ENCODE measurements around the gene KYAT1.
A peak's percentile ranks its signal among the peaks of the same experiment; 100 is the strongest.
"Not testable (repeated sequence)": the region's sequence is repeated elsewhere in the genome, so short reads cannot be mapped to it uniquely, and the experiment has no call there.

Gene KYAT1

GRCh38 chr9:128798896-128799295 is 82.9 kb downstream of the KYAT1 start:
- no peak for TF ChIP-seq POLR2A (IDR thresholded peaks at IDR 0.05; ENCODE audit: extremely low read depth, insufficient read length)
- no peak for TF ChIP-seq CTCF (IDR thresholded peaks at IDR 0.05; ENCODE audit: low read depth, low read length)
- no peak for TF ChIP-seq MAX (IDR thresholded peaks at IDR 0.05; ENCODE audit: low read depth, low read length)
- TF ChIP-seq MYC (IDR thresholded peaks at IDR 0.05; ENCODE audit: low read depth, low read length) = no peak
- DNase-seq (ENCODE audit: low read depth) = no peak
- H3K4me3 ChIP-seq (ENCODE audit: low read depth, low read length) = no peak overlapping the region

- not testable (repeated sequence) for DNase-seq (ENCODE audit: low read depth); H3K4me3 ChIP-seq (ENCODE audit: low read depth, low read length)
Measured at GRCh38 chr9:128794961-128795360, 86.8 kb downstream of the KYAT1 start.

GRCh38 chr9:128792978-128793686 is 88.6 kb downstream of the KYAT1 start:
- TF ChIP-seq MAX (IDR thresholded peaks at IDR 0.05; ENCODE audit: low read depth, low read length) = no peak
- TF ChIP-seq CTCF (IDR thresholded peaks at IDR 0.05; ENCODE audit: low read depth, low read length) = no peak
- TF ChIP-seq MYC (IDR thresholded peaks at IDR 0.05; ENCODE audit: low read depth, low read length) = no peak
- TF ChIP-seq POLR2A (IDR thresholded peaks at IDR 0.05; ENCODE audit: extremely low read depth, insufficient read length) = no peak
- no peak for DNase-seq (ENCODE audit: low read depth)
- no peak overlapping the region for H3K4me3 ChIP-seq (ENCODE audit: low read depth, low read length)

- TF ChIP-seq CTCF (IDR thresholded peaks at IDR 0.05; ENCODE audit: low read depth, low read length) (no peak), POLR2A (IDR thresholded peaks at IDR 0.05; ENCODE audit: extremely low read depth, insufficient read length) (no peak)
- H3K4me3 ChIP-seq (ENCODE audit: low read depth, low read length) = no peak overlapping the region
- no peak for DNase-seq (ENCODE audit: low read depth)
Measured at GRCh38 chr9:128792134-128792533, 89.6 kb downstream of the KYAT1 start.

- no peak for DNase-seq (ENCODE audit: low read depth)
- H3K4me3 ChIP-seq (ENCODE audit: low read depth, low read length) = no peak overlapping the region
- TF ChIP-seq POLR2A (IDR thresholded peaks at IDR 0.05; ENCODE audit: extremely low read depth, insufficient read length) (no peak), MAX (IDR thresholded peaks at IDR 0.05; ENCODE audit: low read depth, low read length) (no peak), CTCF (IDR thresholded peaks at IDR 0.05; ENCODE audit: low read depth, low read length) (no peak), MYC (IDR thresholded peaks at IDR 0.05; ENCODE audit: low read depth, low read length) (no peak)
Measured at GRCh38 chr9:128790536-128790935, 91.2 kb downstream of the KYAT1 start.

- H3K4me3 ChIP-seq (ENCODE audit: low read depth, low read length) = peak overlapping the region; percentile 93
- no peak for DNase-seq (ENCODE audit: low read depth)
- TF ChIP-seq CTCF (IDR thresholded peaks at IDR 0.05; ENCODE audit: low read depth, low read length) = no peak
- TF ChIP-seq MAX (IDR thresholded peaks at IDR 0.05; ENCODE audit: low read depth, low read length) = no peak
- TF ChIP-seq POLR2A (IDR thresholded peaks at IDR 0.05; ENCODE audit: extremely low read depth, insufficient read length) = no peak
- no peak for TF ChIP-seq MYC (IDR thresholded peaks at IDR 0.05; ENCODE audit: low read depth, low read length)
Measured at GRCh38 chr9:128788445-128788844, 93.3 kb downstream of the KYAT1 start.
